KMS-11 (cell line): ENCODE data around the gene ARHGEF26.

Source experiments
- H2AFZ ChIP-seq: fragments of 200-600 bp; sonication (generic); 2 replicates; pipeline ENCODE4 v1.6.1; 2016; ENCODE audit warnings: antibody characterized with exemption, mixed run types, low read depth
- H3K27ac ChIP-seq: fragments of 200-600 bp; sonication (generic); 2 replicates; pipeline ENCODE4 v1.6.1; 2016; ENCODE audit warnings: mild to moderate bottlenecking, mixed run types
- H3K27me3 ChIP-seq: fragments of 200-600 bp; sonication (generic); 2 replicates; pipeline ENCODE4 v1.6.1; 2017; ENCODE audit warnings: mild to moderate bottlenecking, low read depth, mixed run types, moderate library complexity; ENCODE audit not compliant: insufficient read depth
- H3K36me3 ChIP-seq: fragments of 200-600 bp; sonication (generic); 2 replicates; pipeline ENCODE4 v1.6.1; 2017; ENCODE audit warnings: mild to moderate bottlenecking, mixed run types; ENCODE audit not compliant: insufficient read depth
- H3K4me1 ChIP-seq: fragments of 200-600 bp; sonication (generic); 2 replicates; pipeline ENCODE4 v1.6.1; 2016; ENCODE audit warnings: mild to moderate bottlenecking, low read depth, mixed run types; ENCODE audit not compliant: poor library complexity, severe bottlenecking
- H3K4me2 ChIP-seq: fragments of 200-600 bp; sonication (generic); 2 replicates; pipeline ENCODE4 v1.7.0; 2016; ENCODE audit warnings: mild to moderate bottlenecking, mixed run types
- H3K4me3 ChIP-seq: fragments of 200-600 bp; sonication (generic); IDR thresholded peaks from 2 replicates; pipeline ENCODE4 v1.6.1; 2017; ENCODE audit warnings: low read depth, low read length, mixed read lengths; ENCODE audit not compliant: insufficient read depth
- H3K79me2 ChIP-seq: fragments of 200-600 bp; sonication (generic); 2 replicates; pipeline ENCODE4 v1.6.1; 2016; ENCODE audit warnings: low read depth, mixed run types; ENCODE audit not compliant: insufficient read depth
- H3K9ac ChIP-seq: fragments of 200-600 bp; sonication (generic); 2 replicates; pipeline ENCODE4 v1.6.1; 2016; ENCODE audit warnings: mild to moderate bottlenecking, mixed run types
- H4K20me1 ChIP-seq: fragments of 200-600 bp; sonication (generic); 2 replicates; pipeline ENCODE4 v1.6.1; 2016; ENCODE audit warnings: mild to moderate bottlenecking, mixed run types; ENCODE audit not compliant: insufficient read depth
- CTCF ChIP-seq: fragments of 200-600 bp; sonication (generic); conservative IDR thresholded peaks from 2 replicates; pipeline ENCODE4 v1.6.1; 2017; ENCODE audit warnings: low read depth, mild to moderate bottlenecking, antibody characterized with exemption, low read length, moderate library complexity, mixed read lengths

ARHGEF26 gene

GRCh38 chr3:154130540-154130939 is 9.3 kb downstream of the ARHGEF26 start:
- no peak overlapping the region for H3K9ac ChIP-seq
- no peak overlapping the region for H2AFZ ChIP-seq
- H3K27ac ChIP-seq, result no peak overlapping the region
- no peak overlapping the region for H3K4me3 ChIP-seq
- peaks cover 1% of the 10 kb centered on the region for H3K4me1 ChIP-seq
- H3K27me3 ChIP-seq, result no peaks in the 10 kb centered on the region
- H4K20me1 ChIP-seq, result no peaks in the 10 kb centered on the region
- H3K36me3 ChIP-seq, result no peaks in the 10 kb centered on the region
- H3K79me2 ChIP-seq, result peaks cover 7% of the 10 kb centered on the region; the same call in 1 of the 2 replicates
- no peak for TF ChIP-seq CTCF
- no peak overlapping the region for H3K4me2 ChIP-seq

- no peak overlapping the region for H3K9ac ChIP-seq
These were observed 10.6 kb downstream of the ARHGEF26 start for GRCh38 chr3:154131830-154132229.

GRCh38 chr3:154132777-154133375 is 11.7 kb downstream of the ARHGEF26 start:
- Histone ChIP-seq H3K4me3 (no peak overlapping the region), H3K36me3 (no peaks in the 10 kb centered on the region), H4K20me1 (no peaks in the 10 kb centered on the region), H3K27ac (no peak overlapping the region), H3K79me2 (peaks cover 7% of the 10 kb centered on the region; the same call in 1 of the 2 replicates), H3K4me1 (no peaks in the 10 kb centered on the region), H2AFZ (no peak overlapping the region), H3K27me3 (no peaks in the 10 kb centered on the region), H3K9ac (no peak overlapping the region), H3K4me2 (no peak overlapping the region)
- TF ChIP-seq CTCF, result no peak

More at GRCh38 chr3:154131830-154132229, 10.6 kb downstream of the ARHGEF26 start:
- no peaks in the 10 kb centered on the region for H3K27me3 ChIP-seq
- H3K4me3 ChIP-seq, result no peak overlapping the region
- H3K36me3 ChIP-seq, result no peaks in the 10 kb centered on the region
- no peaks in the 10 kb centered on the region for H4K20me1 ChIP-seq
- H2AFZ ChIP-seq, result no peak overlapping the region
- no peak overlapping the region for H3K4me2 ChIP-seq
- peaks cover 7% of the 10 kb centered on the region; the same call in 1 of the 2 replicates for H3K79me2 ChIP-seq
- no peak for TF ChIP-seq CTCF
- no peaks in the 10 kb centered on the region for H3K4me1 ChIP-seq
- H3K27ac ChIP-seq, result no peak overlapping the region

- no peaks in the 10 kb centered on the region for H4K20me1 ChIP-seq
- no peak overlapping the region for H3K9ac ChIP-seq
- H3K4me1 ChIP-seq, result no peaks in the 10 kb centered on the region
- no peaks in the 10 kb centered on the region for H3K27me3 ChIP-seq
- H3K79me2 ChIP-seq, result peaks cover 7% of the 10 kb centered on the region; the same call in 1 of the 2 replicates
- H3K36me3 ChIP-seq, result no peaks in the 10 kb centered on the region
- H3K4me3 ChIP-seq, result no peak overlapping the region
- H2AFZ ChIP-seq, result no peak overlapping the region
- H3K4me2 ChIP-seq, result no peak overlapping the region
- H3K27ac ChIP-seq, result no peak overlapping the region
- no peak for TF ChIP-seq CTCF
These were observed 14.5 kb downstream of the ARHGEF26 start for GRCh38 chr3:154135511-154136173.
